Peyer's patch (tissue), 4 donors: Measurements from ENCODE around the gene GFOD1. TPM values are rescaled to one million over a fixed set of nuclear protein-coding genes. Genes with fewer than 3 reads are reported as not detected.

Experiments used
- DNase-seq, 3 donors: peaks; one replicate each; pipeline ENCODE4 v3.0.0-alpha.2; 2017 to 2019
- H3K27ac ChIP-seq, 4 donors: fragments of 200-600 bp; sonication (generic); one replicate each; pipeline ENCODE4 v1.5.1; 2016 to 2019
- H3K27me3 ChIP-seq, 2 donors: fragments of 200-600 bp; sonication (generic); one replicate each; pipeline ENCODE4 v1.5.1; 2019
- H3K36me3 ChIP-seq, 3 donors: fragments of 200-600 bp; sonication (generic); one replicate each; pipeline ENCODE4 v1.5.1; 2016 to 2019
- H3K4me1 ChIP-seq, 4 donors: fragments of 200-600 bp; sonication (generic); one replicate each; pipeline ENCODE4 v1.5.1; 2016 to 2019
- H3K4me3 ChIP-seq, 4 donors: fragments of 200-600 bp; sonication (generic); 1 replicate in 3 of 4; 2 replicates in 1 of 4; pipeline ENCODE4 v1.5.1; 2016 to 2019; ENCODE audit warnings: mild to moderate bottlenecking in 1 of 4
- H3K9me3 ChIP-seq, 4 donors: fragments of 200-600 bp; sonication (generic); one replicate each; pipeline ENCODE4 v1.5.1; 2016 to 2019; ENCODE audit warnings: mild to moderate bottlenecking in 1 of 4
- POLR2A ChIP-seq, 2 donors: fragments of 450-650 bp; IDR thresholded peaks; one replicate each; pipeline ENCODE4 v1.5.1; 2017; ENCODE audit warnings: antibody characterized with exemption in 2 of 2, mild to moderate bottlenecking in 2 of 2, moderate library complexity in 2 of 2
- total RNA-seq, 4 donors: library from RNA; depleted of rRNA; stranded (reverse); fragments of >200 nt; gene quantifications; one replicate each; pipeline ENCODE4 v1.1.0, GENCODE V29; 2016
- TF ChIP-seq, protein P1 (sequence below), 6 experiments: fragments of 450-650 bp in 4 of 6; fragments of 200-600 bp in 2 of 6; sonication (generic) in 1 of 6; IDR thresholded peaks; one replicate each; pipeline ENCODE4 v1.5.1; 2017 to 2019; ENCODE audit warnings: antibody characterized with exemption in 6 of 6, mild to moderate bottlenecking in 3 of 6, moderate library complexity in 1 of 6

Gene GFOD1
- total RNA-seq, 4 donors from 2014 or later: 10.7 to 24.2 (median 17.6) TPM

DNA sequence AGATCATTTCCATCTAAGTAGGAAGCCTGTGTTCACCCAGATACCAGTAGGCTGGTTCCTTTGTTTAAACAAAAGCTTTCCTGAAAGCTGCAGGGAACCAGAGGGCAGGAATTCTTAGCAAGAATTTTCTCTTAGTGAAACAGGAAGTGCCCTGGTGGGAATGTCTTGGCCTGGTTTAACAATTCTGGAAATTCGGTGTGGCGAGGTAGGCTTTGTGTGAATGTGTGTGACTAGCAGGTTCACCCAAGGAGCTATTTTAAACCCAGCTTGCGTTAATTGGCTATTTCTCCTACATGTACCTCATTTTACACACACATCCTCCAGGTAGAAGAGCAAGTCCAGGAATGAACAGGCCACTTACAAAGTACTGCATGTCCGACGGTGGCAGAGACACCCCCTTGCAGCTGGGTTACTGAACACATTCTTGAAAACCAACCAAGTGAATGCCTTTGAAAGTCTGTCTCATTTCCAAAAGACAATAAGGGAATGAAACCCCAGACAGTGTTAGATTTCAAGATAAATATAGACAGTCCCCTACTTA is 64.6 kb downstream of the GFOD1 start:
- H3K36me3 ChIP-seq: no peaks in the 10 kb centered on the region
- no peak for DNase-seq
- peak overlapping the region in 3 of 4 donors; percentile 6 to 51 (median 30) for H3K27ac ChIP-seq
- TF ChIP-seq, protein P1, sequence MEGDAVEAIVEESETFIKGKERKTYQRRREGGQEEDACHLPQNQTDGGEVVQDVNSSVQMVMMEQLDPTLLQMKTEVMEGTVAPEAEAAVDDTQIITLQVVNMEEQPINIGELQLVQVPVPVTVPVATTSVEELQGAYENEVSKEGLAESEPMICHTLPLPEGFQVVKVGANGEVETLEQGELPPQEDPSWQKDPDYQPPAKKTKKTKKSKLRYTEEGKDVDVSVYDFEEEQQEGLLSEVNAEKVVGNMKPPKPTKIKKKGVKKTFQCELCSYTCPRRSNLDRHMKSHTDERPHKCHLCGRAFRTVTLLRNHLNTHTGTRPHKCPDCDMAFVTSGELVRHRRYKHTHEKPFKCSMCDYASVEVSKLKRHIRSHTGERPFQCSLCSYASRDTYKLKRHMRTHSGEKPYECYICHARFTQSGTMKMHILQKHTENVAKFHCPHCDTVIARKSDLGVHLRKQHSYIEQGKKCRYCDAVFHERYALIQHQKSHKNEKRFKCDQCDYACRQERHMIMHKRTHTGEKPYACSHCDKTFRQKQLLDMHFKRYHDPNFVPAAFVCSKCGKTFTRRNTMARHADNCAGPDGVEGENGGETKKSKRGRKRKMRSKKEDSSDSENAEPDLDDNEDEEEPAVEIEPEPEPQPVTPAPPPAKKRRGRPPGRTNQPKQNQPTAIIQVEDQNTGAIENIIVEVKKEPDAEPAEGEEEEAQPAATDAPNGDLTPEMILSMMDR (IDR thresholded peaks at IDR 0.05): no peak
- TF ChIP-seq POLR2A (IDR thresholded peaks at IDR 0.05): no peak
- no peaks in the 10 kb centered on the region for H3K9me3 ChIP-seq
- peaks cover 0 to 14% (median 0%) of the 10 kb centered on the region in 4 donors for H3K4me1 ChIP-seq
- no peak overlapping the region for H3K4me3 ChIP-seq
- no peaks in the 10 kb centered on the region for H3K27me3 ChIP-seq

DNA sequence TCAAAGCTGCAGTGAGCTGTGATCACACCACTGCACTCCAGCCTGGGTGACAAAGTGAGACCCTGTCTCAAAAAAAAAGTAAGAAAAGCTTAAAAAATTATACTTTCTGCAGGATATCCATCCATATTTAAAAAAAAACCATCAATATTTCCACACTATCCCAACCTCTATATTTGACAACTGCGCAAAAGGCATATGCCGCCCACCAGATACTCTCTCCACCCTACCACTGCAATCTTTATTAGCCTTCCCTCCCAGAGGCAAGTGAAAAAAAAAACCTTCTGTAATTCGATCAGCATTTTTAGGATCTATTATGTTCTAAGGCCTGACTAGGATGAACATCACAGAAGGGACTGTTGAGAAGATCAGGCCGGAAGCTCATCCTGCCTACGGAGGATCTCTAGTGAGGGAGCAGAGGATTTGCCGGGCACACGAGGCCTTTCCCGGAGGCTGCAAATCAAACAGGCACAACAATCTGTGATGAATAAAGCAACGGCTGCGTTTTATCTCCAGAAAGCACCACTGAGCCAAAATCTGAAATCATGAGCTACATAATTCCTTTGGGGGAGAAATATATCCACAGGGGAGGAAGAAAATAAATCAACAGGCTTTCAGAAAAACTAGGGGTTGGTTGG is 65.9 kb downstream of the GFOD1 start:
- H3K36me3 ChIP-seq: no peaks in the 10 kb centered on the region
- no peaks in the 10 kb centered on the region for H3K27me3 ChIP-seq
- DNase-seq: no peak
- peak overlapping the region in 2 of 4 donors; percentile 6 to 51 for H3K27ac ChIP-seq
- H3K9me3 ChIP-seq: no peaks in the 10 kb centered on the region
- H3K4me1 ChIP-seq: peaks cover 0 to 6% (median 0%) of the 10 kb centered on the region in 4 donors
- TF ChIP-seq, protein P1 (IDR thresholded peaks at IDR 0.05): no peak
- no peak for TF ChIP-seq POLR2A (IDR thresholded peaks at IDR 0.05)
- no peak overlapping the region for H3K4me3 ChIP-seq

- Histone ChIP-seq H3K4me3 (no peak overlapping the region), H3K9me3 (no peaks in the 10 kb centered on the region), H3K27me3 (no peaks in the 10 kb centered on the region), H3K4me1 (peaks cover 0 to 6% (median 0%) of the 10 kb centered on the region in 4 donors), H3K27ac (peak overlapping the region in 2 of 4 donors; percentile 9 to 28), H3K36me3 (no peaks in the 10 kb centered on the region)
- no peak for DNase-seq
- no peak for TF ChIP-seq POLR2A (IDR thresholded peaks at IDR 0.05)
- TF ChIP-seq, protein P1 (IDR thresholded peaks at IDR 0.05): no peak
These were observed 67.1 kb downstream of the GFOD1 start for GRCh38 chr6:13420269-13420668.

- DNase-seq: no peak
- peak overlapping the region in 1 of 4 donors; percentile 9 for H3K27ac ChIP-seq
- no peak overlapping the region for H3K4me3 ChIP-seq
- H3K27me3 ChIP-seq: no peaks in the 10 kb centered on the region
- H3K4me1 ChIP-seq: peaks cover 0 to 6% (median 0%) of the 10 kb centered on the region in 4 donors
- TF ChIP-seq, protein P1 (IDR thresholded peaks at IDR 0.05): no peak
- TF ChIP-seq POLR2A (IDR thresholded peaks at IDR 0.05): no peak
- H3K9me3 ChIP-seq: no peaks in the 10 kb centered on the region
- no peaks in the 10 kb centered on the region for H3K36me3 ChIP-seq
These were observed 67.8 kb downstream of the GFOD1 start for GRCh38 chr6:13419422-13420195.

DNA sequence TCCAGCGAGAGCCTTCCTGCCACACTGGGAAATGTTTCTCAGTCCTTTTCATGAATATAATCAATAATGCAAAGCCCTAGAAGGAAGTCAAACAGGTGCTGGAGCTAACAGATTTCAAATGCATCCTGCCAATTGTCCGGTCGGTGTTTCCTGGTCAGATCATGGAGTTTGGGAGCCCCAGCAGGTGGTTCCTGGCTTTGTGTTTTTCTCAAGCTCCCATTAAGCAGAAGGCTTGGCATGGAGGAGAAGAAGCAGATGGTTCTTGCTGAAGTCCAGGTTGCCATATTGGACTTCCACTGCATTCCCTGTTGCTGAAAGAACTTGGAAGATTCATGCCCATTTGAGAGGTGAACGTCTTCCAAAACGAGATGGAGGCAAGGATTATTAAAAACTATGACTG is 68.6 kb downstream of the GFOD1 start:
- TF ChIP-seq, protein P1 (IDR thresholded peaks at IDR 0.05): no peak
- no peak for TF ChIP-seq POLR2A (IDR thresholded peaks at IDR 0.05)
- Histone ChIP-seq H3K4me3 (no peak overlapping the region), H3K27ac (no peak overlapping the region), H3K4me1 (peaks cover 0 to 6% (median 0%) of the 10 kb centered on the region in 4 donors), H3K27me3 (no peaks in the 10 kb centered on the region), H3K36me3 (no peaks in the 10 kb centered on the region), H3K9me3 (no peaks in the 10 kb centered on the region)
- no peak for DNase-seq
